ENCODE measurements around the gene EMC6.

EMC6 gene

GRCh38 chr17:3710951-3711383, 42.4 kb downstream of the EMC6 start:
- TF ChIP-seq CTCF (IDR thresholded peaks at IDR 0.05; ENCODE audit: unreplicated experiment in 3 of 3) = no peak
- Mint-ChIP-seq H3K27ac (no peak overlapping the region), H3K4me1 (no peaks in the 10 kb centered on the region), H3K4me3 (no peak overlapping the region), H3K36me3 (ENCODE audit: low read depth) (peaks cover 27% of the 10 kb centered on the region), H3K27me3 (ENCODE audit: low read depth) (no peaks in the 10 kb centered on the region), H3K9me3 (no peaks in the 10 kb centered on the region)

- H3K27ac Mint-ChIP-seq = no peak overlapping the region
- H3K27me3 Mint-ChIP-seq (ENCODE audit: low read depth) = no peaks in the 10 kb centered on the region
- peaks cover 43% of the 10 kb centered on the region for H3K36me3 Mint-ChIP-seq (ENCODE audit: low read depth)
- no peak overlapping the region for H3K4me3 Mint-ChIP-seq
- no peaks in the 10 kb centered on the region for H3K9me3 Mint-ChIP-seq
- no peak for TF ChIP-seq CTCF (IDR thresholded peaks at IDR 0.05; ENCODE audit: unreplicated experiment in 3 of 3)
- H3K4me1 Mint-ChIP-seq = no peaks in the 10 kb centered on the region
Observed at GRCh38 chr17:3712811-3713463, 44.3 kb downstream of the EMC6 start.

- H3K27me3 Mint-ChIP-seq (ENCODE audit: low read depth) = no peaks in the 10 kb centered on the region
- no peak overlapping the region for H3K4me3 Mint-ChIP-seq
- TF ChIP-seq CTCF (IDR thresholded peaks at IDR 0.05; ENCODE audit: unreplicated experiment in 3 of 3) = no peak
- H3K27ac Mint-ChIP-seq = no peak overlapping the region
- no peaks in the 10 kb centered on the region for H3K9me3 Mint-ChIP-seq
- no peaks in the 10 kb centered on the region for H3K4me1 Mint-ChIP-seq
- H3K36me3 Mint-ChIP-seq (ENCODE audit: low read depth) = peaks cover 52% of the 10 kb centered on the region
Observed at GRCh38 chr17:3715296-3715695, 46.7 kb downstream of the EMC6 start.

- Mint-ChIP-seq H3K27ac (no peak overlapping the region), H3K4me3 (no peak overlapping the region), H3K27me3 (ENCODE audit: low read depth) (no peaks in the 10 kb centered on the region), H3K9me3 (no peaks in the 10 kb centered on the region), H3K4me1 (peaks cover 10% of the 10 kb centered on the region), H3K36me3 (ENCODE audit: low read depth) (peaks cover 43% of the 10 kb centered on the region)
- TF ChIP-seq CTCF (IDR thresholded peaks at IDR 0.05; ENCODE audit: unreplicated experiment in 3 of 3) = no peak
Observed at GRCh38 chr17:3718201-3718600, 49.6 kb downstream of the EMC6 start.

GRCh38 chr17:3719265-3719664, 50.7 kb downstream of the EMC6 start:
- Mint-ChIP-seq H3K27me3 (ENCODE audit: low read depth) (no peaks in the 10 kb centered on the region), H3K36me3 (ENCODE audit: low read depth) (peaks cover 42% of the 10 kb centered on the region), H3K4me3 (no peak overlapping the region), H3K9me3 (no peaks in the 10 kb centered on the region), H3K27ac (no peak overlapping the region), H3K4me1 (peaks cover 12% of the 10 kb centered on the region)
- no peak for TF ChIP-seq CTCF (IDR thresholded peaks at IDR 0.05; ENCODE audit: unreplicated experiment in 3 of 3)
